Prostate gland (tissue), 2 donors: ENCODE measurements around the gene STAC.

Experiments used
- CTCF ChIP-seq, 4 experiments: fragments of 200-600 bp in 2 of 4; fragments of 450-650 bp in 2 of 4; sonication (generic) in 2 of 4; IDR thresholded peaks; 1 replicate in 3 of 4; 2 replicates in 1 of 4; pipeline ENCODE4 v1.5.1; 2016 to 2019; ENCODE audit warnings: antibody characterized with exemption in 4 of 4, mild to moderate bottlenecking in 2 of 4, moderate library complexity in 2 of 4
- POLR2A ChIP-seq: fragments of 450-650 bp; IDR thresholded peaks from one replicate; pipeline ENCODE4 v1.6.1; 2016; ENCODE audit warnings: antibody characterized with exemption, mild to moderate bottlenecking
- POLR2AphosphoS5 ChIP-seq: sonication (generic); formaldehyde crosslinking; IDR thresholded peaks from one replicate; pipeline ENCODE4 v1.6.1; 2017; ENCODE audit warnings: antibody characterized with exemption

GRCh38 chr3:36595511-36595910 is 215.2 kb downstream of the STAC start:
- no peak for TF ChIP-seq POLR2AphosphoS5
- no peak for TF ChIP-seq CTCF (IDR thresholded peaks at IDR 0.05)
- TF ChIP-seq POLR2A, result no peak
